ENCODE measurements around the gene WDR82. TPM values are rescaled to one million over a fixed set of nuclear protein-coding genes. Genes with fewer than 3 reads are reported as not detected.
A peak's percentile ranks its signal among the peaks of the same experiment; 100 is the strongest.

WDR82 gene
- total and polyA plus RNA-seq, 9 donors, result 52.6 to 103 (median 87.9) TPM

DNA sequence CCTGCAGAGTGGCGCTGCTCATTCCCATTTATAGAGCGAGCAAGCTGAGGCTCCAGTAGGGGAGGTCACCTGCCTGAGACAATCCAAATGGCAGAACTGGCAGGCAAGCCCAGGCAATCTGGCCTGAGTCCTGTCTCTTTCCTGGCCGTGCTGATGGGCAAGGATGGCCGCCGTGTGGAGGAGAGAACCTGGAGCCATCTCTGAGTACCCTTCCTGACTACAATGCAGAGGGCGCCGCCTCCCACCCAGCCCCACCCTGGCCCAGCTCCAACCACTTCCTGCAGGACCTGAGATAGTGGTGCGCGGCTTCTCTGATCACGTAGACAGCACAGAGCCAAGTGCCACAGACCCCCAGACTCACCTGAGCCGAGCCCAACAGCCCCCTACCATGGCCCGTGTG, 60.0 kb downstream of the WDR82 start:
- Histone ChIP-seq H3K27ac (ENCODE audit: low read length) (peak overlapping the region; percentile 94), H3K36me3 (ENCODE audit: control insufficient read depth, insufficient read depth, low read length) (peaks cover 27% of the 10 kb centered on the region), H3K9me3 (replicated peaks; ENCODE audit: control insufficient read depth, low read depth, low read length) (no peaks in the 10 kb centered on the region), H3K4me1 (ENCODE audit: control insufficient read depth, insufficient read depth, low read length) (peaks cover 71% of the 10 kb centered on the region), H3K4me3 (ENCODE audit: low read length) (no peak overlapping the region), H3K27me3 (ENCODE audit: control insufficient read depth, insufficient read depth, low read length) (no peaks in the 10 kb centered on the region)
- DNase-seq, result no peak
- WGBS (ENCODE audit: insufficient coverage), result 68% methylated on average over 8 of the region's 12 CpGs

DNA sequence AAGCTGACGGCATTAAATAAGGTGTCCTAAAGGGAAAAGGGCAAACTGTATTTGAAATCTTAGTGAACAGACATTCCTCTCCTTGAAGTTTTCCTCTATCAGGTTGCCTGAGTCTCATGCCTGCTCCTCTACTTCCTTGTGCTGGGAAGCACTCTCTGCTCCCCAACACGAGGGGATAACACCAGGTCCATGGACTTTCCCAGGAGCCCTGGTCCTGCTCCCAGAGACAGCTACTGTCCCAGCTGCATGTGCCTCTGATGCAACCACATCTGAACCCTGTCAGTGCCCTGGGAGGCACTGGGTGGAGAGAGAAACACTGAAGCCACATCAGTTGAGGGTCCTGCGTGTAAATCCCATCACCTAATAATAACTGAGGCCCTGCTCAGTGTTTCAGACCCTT, 60.4 kb downstream of the WDR82 start:
- DNase-seq, result no peak
- Histone ChIP-seq H3K27ac (ENCODE audit: low read length) (peak overlapping the region; percentile 94), H3K4me1 (ENCODE audit: control insufficient read depth, insufficient read depth, low read length) (peaks cover 71% of the 10 kb centered on the region), H3K27me3 (ENCODE audit: control insufficient read depth, insufficient read depth, low read length) (no peaks in the 10 kb centered on the region), H3K9me3 (replicated peaks; ENCODE audit: control insufficient read depth, low read depth, low read length) (no peaks in the 10 kb centered on the region), H3K4me3 (ENCODE audit: low read length) (no peak overlapping the region), H3K36me3 (ENCODE audit: control insufficient read depth, insufficient read depth, low read length) (peaks cover 32% of the 10 kb centered on the region)
- 20% methylated on average over 1 of the region's 3 CpGs for WGBS (ENCODE audit: insufficient coverage)

DNA sequence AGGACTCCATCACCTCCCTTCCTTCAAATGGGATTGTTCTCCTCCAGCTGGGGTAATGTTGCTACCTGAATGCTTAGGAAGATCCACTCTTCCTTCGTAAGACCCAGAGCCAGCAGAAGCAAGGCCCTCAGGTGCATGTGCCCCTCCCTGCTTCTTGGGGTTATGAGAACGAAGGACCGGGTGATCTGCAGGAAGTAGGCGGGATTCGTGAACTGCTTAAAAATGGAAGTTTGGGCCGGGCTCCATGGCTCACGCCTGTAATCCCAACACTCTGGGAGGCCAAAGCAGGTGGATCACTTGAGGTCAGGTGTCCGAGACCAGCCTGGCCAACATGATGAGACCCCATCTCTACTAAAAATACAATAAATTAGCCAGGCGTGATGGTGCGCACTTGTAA, 61.0 kb downstream of the WDR82 start:
- no peak overlapping the region for H3K4me3 ChIP-seq (ENCODE audit: low read length)
- peaks cover 37% of the 10 kb centered on the region for H3K36me3 ChIP-seq (ENCODE audit: control insufficient read depth, insufficient read depth, low read length)
- peak overlapping the region; percentile 94 for H3K27ac ChIP-seq (ENCODE audit: low read length)
- no peak for DNase-seq
- no peaks in the 10 kb centered on the region for H3K27me3 ChIP-seq (ENCODE audit: control insufficient read depth, insufficient read depth, low read length)
- H3K4me1 ChIP-seq (ENCODE audit: control insufficient read depth, insufficient read depth, low read length), result peaks cover 69% of the 10 kb centered on the region
- WGBS (ENCODE audit: insufficient coverage), result 65% methylated on average over 7 of the region's 10 CpGs
- H3K9me3 ChIP-seq (replicated peaks; ENCODE audit: control insufficient read depth, low read depth, low read length), result no peaks in the 10 kb centered on the region

DNA sequence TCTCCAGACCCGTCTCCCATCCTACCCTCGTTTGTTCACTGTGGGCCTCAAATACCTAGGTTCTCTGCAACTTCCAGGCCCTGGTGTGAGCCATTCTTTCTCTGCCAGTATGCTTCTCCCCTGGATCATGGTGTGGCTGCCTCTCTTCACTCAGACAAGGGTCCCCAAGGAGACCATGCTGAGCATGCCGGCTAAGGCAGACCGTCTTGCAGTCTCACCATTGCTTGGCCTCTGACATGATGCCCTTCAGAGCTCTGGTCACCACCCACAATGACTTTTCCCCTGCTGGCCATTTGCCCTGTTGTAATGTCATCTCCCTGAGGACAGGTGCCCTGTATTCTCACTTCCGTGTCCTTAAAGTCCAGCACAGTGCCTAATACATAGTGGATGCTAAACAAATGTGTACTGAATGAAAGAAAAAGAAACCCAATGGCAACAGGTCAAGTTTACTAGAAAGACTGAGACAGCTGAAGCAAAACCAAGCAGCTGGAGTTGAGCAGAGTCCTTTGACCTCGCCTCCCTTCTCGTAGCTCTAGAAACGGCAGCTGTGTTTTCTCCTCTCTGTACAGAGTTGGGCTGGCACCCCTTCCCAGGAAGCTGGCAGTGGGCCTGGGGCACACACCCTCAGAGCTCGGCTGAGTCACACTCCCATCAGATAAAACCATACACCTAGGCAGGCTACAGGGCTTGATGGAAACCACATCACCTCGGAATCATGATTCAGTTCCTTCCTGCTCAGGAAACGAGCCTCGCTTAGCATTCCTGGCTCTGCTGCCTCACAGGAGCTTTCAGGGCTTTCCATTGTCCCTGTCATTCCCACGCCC, 61.7 kb downstream of the WDR82 start:
- peaks cover 43% of the 10 kb centered on the region for H3K36me3 ChIP-seq (ENCODE audit: control insufficient read depth, insufficient read depth, low read length)
- H3K9me3 ChIP-seq (replicated peaks; ENCODE audit: control insufficient read depth, low read depth, low read length), result no peaks in the 10 kb centered on the region
- peak; percentile 91 for DNase-seq
- peaks cover 63% of the 10 kb centered on the region for H3K4me1 ChIP-seq (ENCODE audit: control insufficient read depth, insufficient read depth, low read length)
- H3K27ac ChIP-seq (ENCODE audit: low read length), result peak overlapping the region; percentile 94
- WGBS (ENCODE audit: insufficient coverage), result 49% methylated on average over 11 of the region's 13 CpGs
- no peak overlapping the region for H3K4me3 ChIP-seq (ENCODE audit: low read length)
- H3K27me3 ChIP-seq (ENCODE audit: control insufficient read depth, insufficient read depth, low read length), result no peaks in the 10 kb centered on the region

DNA sequence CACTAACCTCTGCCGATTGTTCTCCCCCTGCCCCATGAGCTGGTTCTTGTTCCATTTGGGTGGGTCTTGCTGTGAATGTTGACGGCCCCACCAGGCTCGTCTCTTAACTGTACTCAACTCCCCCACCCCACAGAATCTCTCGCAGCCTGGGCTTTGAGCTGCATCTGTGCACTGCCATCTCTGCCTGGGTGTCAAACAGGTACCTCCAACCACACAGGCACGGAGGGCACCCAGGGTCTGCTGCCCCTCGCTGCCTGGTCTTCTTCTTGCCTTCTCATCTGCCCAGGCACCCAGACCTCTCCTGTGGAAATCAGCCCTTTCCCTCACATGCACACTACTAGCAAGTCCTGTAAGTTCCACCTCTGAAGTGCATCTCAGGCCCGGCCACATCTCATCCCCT, 63.1 kb downstream of the WDR82 start:
- Histone ChIP-seq H3K27me3 (ENCODE audit: control insufficient read depth, insufficient read depth, low read length) (no peaks in the 10 kb centered on the region), H3K4me1 (ENCODE audit: control insufficient read depth, insufficient read depth, low read length) (peaks cover 48% of the 10 kb centered on the region), H3K9me3 (replicated peaks; ENCODE audit: control insufficient read depth, low read depth, low read length) (no peaks in the 10 kb centered on the region), H3K36me3 (ENCODE audit: control insufficient read depth, insufficient read depth, low read length) (peaks cover 53% of the 10 kb centered on the region), H3K4me3 (ENCODE audit: low read length) (no peak overlapping the region), H3K27ac (ENCODE audit: low read length) (no peak overlapping the region)
- 92% methylated on average over 7 of the region's 7 CpGs for WGBS (ENCODE audit: insufficient coverage)
- no peak for DNase-seq

DNA sequence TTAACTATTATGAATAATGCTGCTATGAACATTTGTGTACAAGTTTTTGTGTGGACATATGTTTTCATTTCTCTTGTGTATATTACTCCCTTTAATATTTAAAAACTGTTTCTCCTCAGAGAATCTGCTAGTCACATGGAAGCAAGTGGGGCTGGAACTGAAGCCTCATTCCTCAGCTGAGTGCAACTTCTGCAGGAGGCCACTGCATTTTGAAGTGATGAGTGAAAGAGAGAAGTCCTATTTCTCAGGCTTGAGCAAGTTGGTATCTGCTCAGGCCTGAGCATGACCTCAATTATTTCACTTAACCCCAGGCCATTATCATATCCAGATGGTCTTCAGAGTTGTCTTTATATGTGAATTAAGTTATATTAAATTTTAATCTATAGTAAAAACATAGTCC, 64.5 kb downstream of the WDR82 start:
- Histone ChIP-seq H3K27ac (ENCODE audit: low read length) (no peak overlapping the region), H3K36me3 (ENCODE audit: control insufficient read depth, insufficient read depth, low read length) (peaks cover 68% of the 10 kb centered on the region), H3K9me3 (replicated peaks; ENCODE audit: control insufficient read depth, low read depth, low read length) (no peaks in the 10 kb centered on the region), H3K4me3 (ENCODE audit: low read length) (no peak overlapping the region), H3K4me1 (ENCODE audit: control insufficient read depth, insufficient read depth, low read length) (peaks cover 35% of the 10 kb centered on the region), H3K27me3 (ENCODE audit: control insufficient read depth, insufficient read depth, low read length) (no peaks in the 10 kb centered on the region)
- DNase-seq, result no peak

DNA sequence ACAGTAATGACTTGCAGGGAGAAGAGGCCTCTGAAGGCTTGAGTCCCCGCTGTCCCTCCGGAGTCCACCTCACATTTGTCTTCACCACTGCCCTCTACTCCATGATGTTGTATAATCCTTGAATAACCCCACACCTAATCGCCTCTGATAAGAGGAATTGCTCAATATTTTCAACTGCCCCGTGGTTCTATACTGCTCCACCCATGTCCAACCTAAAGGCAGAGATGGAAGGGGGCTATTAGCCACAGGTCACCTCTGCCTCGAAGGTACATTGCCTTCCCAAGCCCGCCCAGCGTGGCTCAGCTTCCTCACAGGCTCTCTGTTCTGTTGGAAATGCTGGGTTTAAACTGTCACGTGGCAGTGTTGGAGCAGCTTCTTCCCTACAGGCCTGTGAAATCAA, 65.4 kb downstream of the WDR82 start:
- 100% methylated on average over 1 of the region's 8 CpGs for WGBS (ENCODE audit: insufficient coverage)
- Histone ChIP-seq H3K27ac (ENCODE audit: low read length) (no peak overlapping the region), H3K36me3 (ENCODE audit: control insufficient read depth, insufficient read depth, low read length) (peaks cover 77% of the 10 kb centered on the region), H3K27me3 (ENCODE audit: control insufficient read depth, insufficient read depth, low read length) (no peaks in the 10 kb centered on the region), H3K9me3 (replicated peaks; ENCODE audit: control insufficient read depth, low read depth, low read length) (no peaks in the 10 kb centered on the region), H3K4me1 (ENCODE audit: control insufficient read depth, insufficient read depth, low read length) (peaks cover 26% of the 10 kb centered on the region), H3K4me3 (ENCODE audit: low read length) (no peak overlapping the region)
- DNase-seq, result no peak

DNA sequence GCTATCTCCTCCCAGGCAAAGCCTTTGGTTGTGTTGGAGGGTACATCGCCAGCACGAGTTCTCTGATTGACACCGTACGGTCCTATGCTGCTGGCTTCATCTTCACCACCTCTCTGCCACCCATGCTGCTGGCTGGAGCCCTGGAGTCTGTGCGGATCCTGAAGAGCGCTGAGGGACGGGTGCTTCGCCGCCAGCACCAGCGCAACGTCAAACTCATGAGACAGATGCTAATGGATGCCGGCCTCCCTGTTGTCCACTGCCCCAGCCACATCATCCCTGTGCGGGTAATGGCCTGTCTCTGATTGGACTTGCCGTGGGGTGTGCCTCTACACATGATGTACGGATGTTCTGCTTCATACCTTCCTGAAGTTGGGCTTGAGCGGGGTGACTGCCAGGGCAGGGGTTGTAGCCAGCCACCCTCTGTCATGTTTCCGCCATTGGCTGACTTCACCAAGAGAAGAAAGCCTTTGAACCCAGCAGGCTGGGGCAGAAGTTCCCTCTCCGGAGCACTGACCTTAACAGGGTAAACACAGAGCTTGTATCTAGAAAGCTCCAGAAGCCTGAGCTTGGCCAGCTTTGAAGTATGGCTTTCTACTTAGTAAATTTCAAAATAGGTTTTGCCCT, 67.1 kb downstream of the WDR82 start:
- DNase-seq, result no peak
- Histone ChIP-seq H3K4me1 (ENCODE audit: control insufficient read depth, insufficient read depth, low read length) (peaks cover 11% of the 10 kb centered on the region), H3K9me3 (replicated peaks; ENCODE audit: control insufficient read depth, low read depth, low read length) (no peaks in the 10 kb centered on the region), H3K27me3 (ENCODE audit: control insufficient read depth, insufficient read depth, low read length) (no peaks in the 10 kb centered on the region), H3K36me3 (ENCODE audit: control insufficient read depth, insufficient read depth, low read length) (peaks cover 88% of the 10 kb centered on the region), H3K27ac (ENCODE audit: low read length) (no peak overlapping the region), H3K4me3 (ENCODE audit: low read length) (no peak overlapping the region)
- WGBS (ENCODE audit: insufficient coverage), result 94% methylated on average over 17 of the region's 18 CpGs

DNA sequence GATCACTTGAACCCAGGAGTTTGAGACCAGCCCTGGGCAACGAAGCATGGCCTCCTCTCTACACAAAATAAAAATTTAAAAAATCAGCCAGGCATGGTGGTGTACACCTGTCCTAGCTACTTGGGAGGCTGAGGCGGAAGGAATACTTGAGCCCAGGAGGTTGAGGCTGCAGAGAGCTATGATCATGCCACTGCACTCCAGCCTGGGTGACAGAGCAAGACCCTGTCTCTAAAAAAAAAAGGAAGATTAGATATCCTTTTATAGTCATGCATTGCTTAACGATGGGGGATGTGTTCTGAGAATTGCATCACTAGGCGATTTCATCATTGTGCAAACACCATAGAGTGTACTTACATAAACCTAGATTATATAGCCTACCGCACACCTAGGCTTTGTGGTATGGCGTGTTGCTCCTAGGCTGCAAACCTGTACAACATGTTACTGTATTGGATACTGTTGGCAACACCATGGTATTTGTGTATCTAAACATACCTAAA, 67.9 kb downstream of the WDR82 start:
- no CpG with 5 or more reads among the region's 6 CpGs for WGBS (ENCODE audit: insufficient coverage)
- Histone ChIP-seq H3K4me1 (ENCODE audit: control insufficient read depth, insufficient read depth, low read length) (peaks cover 4% of the 10 kb centered on the region), H3K9me3 (replicated peaks; ENCODE audit: control insufficient read depth, low read depth, low read length) (no peaks in the 10 kb centered on the region), H3K36me3 (ENCODE audit: control insufficient read depth, insufficient read depth, low read length) (peaks cover 93% of the 10 kb centered on the region), H3K27me3 (ENCODE audit: control insufficient read depth, insufficient read depth, low read length) (no peaks in the 10 kb centered on the region), H3K4me3 (ENCODE audit: low read length) (no peak overlapping the region), H3K27ac (ENCODE audit: low read length) (no peak overlapping the region)
- DNase-seq, result no peak

DNA sequence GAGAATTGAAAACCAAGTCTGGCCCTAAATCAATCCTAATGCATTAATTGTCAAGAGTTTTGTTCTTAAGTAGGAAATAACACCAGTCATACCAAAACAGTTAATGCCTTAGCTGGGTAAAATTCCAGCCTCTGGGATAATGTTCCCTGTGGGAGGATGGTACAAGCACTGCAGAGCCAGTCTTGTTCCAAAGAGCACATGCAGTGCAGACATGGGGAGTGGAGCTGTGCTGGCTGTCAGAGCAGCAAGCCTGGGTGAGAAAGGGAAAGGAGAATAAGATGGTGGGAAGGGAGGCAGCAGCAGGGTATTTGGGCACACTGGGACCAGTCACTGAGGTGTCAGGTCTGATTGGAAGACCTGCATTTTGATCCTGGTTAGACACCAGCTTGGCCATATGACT, 68.4 kb downstream of the WDR82 start:
- H3K9me3 ChIP-seq (replicated peaks; ENCODE audit: control insufficient read depth, low read depth, low read length), result no peaks in the 10 kb centered on the region
- no peaks in the 10 kb centered on the region for H3K27me3 ChIP-seq (ENCODE audit: control insufficient read depth, insufficient read depth, low read length)
- DNase-seq, result no peak
- H3K36me3 ChIP-seq (ENCODE audit: control insufficient read depth, insufficient read depth, low read length), result peaks cover 92% of the 10 kb centered on the region
- H3K4me3 ChIP-seq (ENCODE audit: low read length), result no peak overlapping the region
- no peaks in the 10 kb centered on the region for H3K4me1 ChIP-seq (ENCODE audit: control insufficient read depth, insufficient read depth, low read length)
- no peak overlapping the region for H3K27ac ChIP-seq (ENCODE audit: low read length)
